GM23338 (cell line): ENCODE data around the gene ATP4A. TPM values are rescaled to one million over a fixed set of nuclear protein-coding genes. Genes with fewer than 3 reads are reported as not detected.

ENCODE experiments used
- ATAC-seq: fragments of 200-7000 bp; cut with Tn5 transposase; 3 replicates; pipeline ENCODE4 v1.9.1; 2020
- DNase-seq: peaks from one replicate; pipeline ENCODE4 v3.0.0-alpha.2; 2015; ENCODE audit warnings: low spot score
- H2AFZ ChIP-seq: fragments of 200-600 bp; sonication (generic); 2 replicates; pipeline ENCODE4 v1.8.0; 2016; ENCODE audit warnings: antibody characterized with exemption, mild to moderate bottlenecking, moderate library complexity
- H3F3A ChIP-seq: fragments of 200-600 bp; sonication (generic); replicated peaks from 2 replicates; pipeline ENCODE4 v1.8.0; 2017; ENCODE audit warnings: antibody characterized with exemption, mixed run types, low read depth
- H3K27ac ChIP-seq: fragments of 200-600 bp; sonication (generic); 2 replicates; pipeline ENCODE4 v1.6.1; 2016; ENCODE audit warnings: low read depth
- H3K27me3 ChIP-seq: fragments of 200-600 bp; sonication (generic); 2 replicates; pipeline ENCODE4 v1.8.0; 2016; ENCODE audit warnings: mild to moderate bottlenecking, mixed run types, moderate library complexity; ENCODE audit not compliant: insufficient read depth
- H3K36me3 ChIP-seq: fragments of 200-600 bp; sonication (generic); 2 replicates; pipeline ENCODE4 v1.8.0; 2016; ENCODE audit warnings: mild to moderate bottlenecking; ENCODE audit not compliant: insufficient read depth
- H3K4me1 ChIP-seq: fragments of 200-600 bp; sonication (generic); 2 replicates; pipeline ENCODE4 v1.8.0; 2016; ENCODE audit warnings: mild to moderate bottlenecking, moderate library complexity; ENCODE audit not compliant: insufficient read depth
- H3K4me2 ChIP-seq: fragments of 200-600 bp; sonication (generic); 2 replicates; pipeline ENCODE4 v1.7.1; 2017; ENCODE audit warnings: mixed run types
- H3K4me3 ChIP-seq: fragments of 200-600 bp; sonication (generic); 2 replicates; pipeline ENCODE4 v1.6.1; 2016; ENCODE audit warnings: mixed run types
- H3K79me2 ChIP-seq: fragments of 200-600 bp; sonication (generic); replicated peaks from 2 replicates; pipeline ENCODE4 v1.8.0; 2017; ENCODE audit warnings: mild to moderate bottlenecking; ENCODE audit not compliant: insufficient read depth
- H3K9me2 ChIP-seq: fragments of 200-600 bp; sonication (generic); 2 replicates; pipeline ENCODE4 v1.8.0; 2017; ENCODE audit not compliant: insufficient read depth
- H4K20me1 ChIP-seq: fragments of 200-600 bp; sonication (generic); replicated peaks from 2 replicates; pipeline ENCODE4 v1.8.0; 2017; ENCODE audit warnings: mild to moderate bottlenecking; ENCODE audit not compliant: insufficient read depth
- H3K27ac Mint-ChIP-seq: 2 replicates; pipeline ENCODE4 v1.8.0; 2020; ENCODE audit warnings: inconsistent platforms, mild to moderate bottlenecking, moderate library complexity, mixed read lengths
- H3K27me3 Mint-ChIP-seq: 3 replicates; pipeline ENCODE4 v1.8.0; 2022; ENCODE audit warnings: low read depth, mild to moderate bottlenecking, moderate library complexity, mixed read lengths, inconsistent platforms; ENCODE audit not compliant: insufficient read depth, poor library complexity
- H3K36me3 Mint-ChIP-seq: 3 replicates; pipeline ENCODE4 v1.8.0; 2021; ENCODE audit warnings: low read depth, mild to moderate bottlenecking, inconsistent platforms, moderate library complexity, mixed read lengths
- H3K4me1 Mint-ChIP-seq: 3 replicates; pipeline ENCODE4 v1.8.0; 2020; ENCODE audit warnings: mild to moderate bottlenecking, inconsistent platforms, mixed read lengths
- H3K4me3 Mint-ChIP-seq: 3 replicates; pipeline ENCODE4 v1.8.0; 2021; ENCODE audit warnings: moderate library complexity, mild to moderate bottlenecking, inconsistent platforms, mixed read lengths
- H3K9me3 Mint-ChIP-seq: 3 replicates; pipeline ENCODE4 v1.8.0; 2020; ENCODE audit warnings: moderate library complexity, mild to moderate bottlenecking, inconsistent platforms, mixed read lengths
- EZH2 ChIP-seq: fragments of 200-600 bp; sonication (generic); IDR thresholded peaks from one replicate; pipeline ENCODE4 v1.8.0; 2017; ENCODE audit warnings: antibody characterized with exemption, mild to moderate bottlenecking, low read depth; ENCODE audit not compliant: unreplicated experiment
- EZH2phosphoT487 ChIP-seq: fragments of 200-600 bp; sonication (generic); IDR thresholded peaks from one replicate; pipeline ENCODE4 v1.8.1; 2018; ENCODE audit warnings: antibody characterized with exemption; ENCODE audit not compliant: unreplicated experiment
- JUNB ChIP-seq: IDR thresholded peaks from one replicate; pipeline ENCODE4 v1.6.1; 2016; ENCODE audit warnings: antibody characterized with exemption; ENCODE audit not compliant: unreplicated experiment
- NANOG ChIP-seq: IDR thresholded peaks from 2 replicates; pipeline ENCODE4 v1.6.1; 2016; ENCODE audit warnings: antibody characterized with exemption, borderline replicate concordance
- POLR2AphosphoS5 ChIP-seq: IDR thresholded peaks from 2 replicates; pipeline ENCODE4 v1.6.1; 2016; ENCODE audit warnings: antibody characterized with exemption, low read depth
- STAT1 ChIP-seq: IDR thresholded peaks from one replicate; pipeline ENCODE4 v1.6.1; 2016; ENCODE audit warnings: antibody characterized with exemption; ENCODE audit not compliant: unreplicated experiment
- ZNF114 ChIP-seq: fragments of 250-450 bp; sonication (Bioruptor Pico); IDR thresholded peaks from 2 replicates; pipeline ENCODE4 v1.5.0; 2020; ENCODE audit warnings: mild to moderate bottlenecking, moderate library complexity
- ZNF462 ChIP-seq: fragments of 250-450 bp; sonication (Bioruptor Pico); IDR thresholded peaks from 2 replicates; pipeline ENCODE4 v1.5.0; 2020; ENCODE audit warnings: mild to moderate bottlenecking, moderate library complexity
- polyA plus RNA-seq: library from polyadenylated mRNA; unstranded; fragments of >200 nt; fragmentation: Nextera tagmentation; extraction: Ambion mirVana; gene quantifications from 2 replicates; pipeline ENCODE4 v1.2.1, GENCODE V29; 2016
- total RNA-seq: library from RNA; depleted of rRNA; stranded (reverse); fragments of >200 nt; shearing (Covaris generic); gene quantifications from 2 replicates; pipeline ENCODE4 v1.2.3, GENCODE V29; 2014

ATP4A gene
- total and polyA plus RNA-seq, 2 experiments from 2014 or later, result 0.61 to 0.63 TPM

DNA sequence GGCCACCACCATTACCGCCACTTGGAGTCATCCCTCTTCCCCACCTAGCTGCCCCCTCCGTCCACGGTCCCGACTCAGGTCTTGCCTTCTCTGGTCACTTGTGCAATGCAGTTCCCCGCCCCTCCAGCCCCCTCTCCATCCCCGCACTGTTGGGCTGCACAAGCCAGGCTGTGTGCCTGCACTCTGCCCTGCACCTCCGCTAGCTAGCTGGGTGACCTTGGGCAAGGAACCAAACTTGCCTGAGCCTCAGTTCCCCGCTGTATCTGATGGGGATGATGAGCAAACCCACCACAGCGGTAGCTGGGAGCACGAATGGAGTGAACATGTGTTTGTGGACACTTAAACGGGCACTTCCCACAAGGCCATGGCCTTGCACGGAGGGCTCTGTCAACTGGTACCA is 23.6 kb downstream of the ATP4A start:
- Mint-ChIP-seq H3K4me3 (no peak overlapping the region), H3K27ac (no peak overlapping the region), H3K27me3 (peaks cover 8% of the 10 kb centered on the region), H3K36me3 (peaks cover 42% of the 10 kb centered on the region), H3K4me1 (peaks cover 35% of the 10 kb centered on the region; the same call in 2 of the 3 replicates), H3K9me3 (no peaks in the 10 kb centered on the region)
- H3K4me1 ChIP-seq, result peaks cover 18% of the 10 kb centered on the region
- peaks cover 10% of the 10 kb centered on the region for H3K79me2 ChIP-seq
- no peaks in the 10 kb centered on the region for H3K27me3 ChIP-seq
- no peak overlapping the region for H3K4me3 ChIP-seq
- TF ChIP-seq EZH2, result no peak
- no peak for TF ChIP-seq EZH2phosphoT487
- TF ChIP-seq NANOG, result no peak
- TF ChIP-seq POLR2AphosphoS5, result no peak
- no peak for TF ChIP-seq ZNF114 (CRISPR knock-in tag)
- no peak for TF ChIP-seq ZNF462
- no peak for TF ChIP-seq STAT1
- no peak for TF ChIP-seq JUNB
- H2AFZ ChIP-seq, result no peak overlapping the region
- H3K9me2 ChIP-seq, result no peaks in the 10 kb centered on the region
- H3K4me2 ChIP-seq, result no peak overlapping the region
- H3F3A ChIP-seq, result peaks cover 9% of the 10 kb centered on the region; the same call in 1 of the 2 replicates
- no peaks in the 10 kb centered on the region; the same call in 1 of the 2 replicates for H4K20me1 ChIP-seq
- H3K36me3 ChIP-seq, result peaks cover 7% of the 10 kb centered on the region; the same call in 1 of the 2 replicates
- DNase-seq (no peak), ATAC-seq (no peak)
- H3K27ac ChIP-seq, result no peak overlapping the region
